Breast epithelium (tissue), 3 donors: ENCODE data around the gene TEX2.

Source experiments
- POLR2A ChIP-seq: fragments of 450-650 bp; IDR thresholded peaks from one replicate; pipeline ENCODE4 v1.6.1; 2016; ENCODE audit warnings: antibody characterized with exemption, mild to moderate bottlenecking, moderate library complexity
- POLR2AphosphoS5 ChIP-seq, 3 donors: sonication (generic); formaldehyde crosslinking; IDR thresholded peaks; one replicate each; pipeline ENCODE4 v1.6.1; 2017; ENCODE audit warnings: antibody characterized with exemption in 3 of 3
- TF ChIP-seq, protein P1 (sequence below), 3 donors: fragments of 450-650 bp; IDR thresholded peaks; one replicate each; pipeline ENCODE4 v1.5.1; 2016 to 2017; ENCODE audit warnings: antibody characterized with exemption in 3 of 3, mild to moderate bottlenecking in 3 of 3, moderate library complexity in 3 of 3

GRCh38 chr17:64295146-64295545, 32.1 kb upstream of the TEX2 start:
- TF ChIP-seq, protein P1, sequence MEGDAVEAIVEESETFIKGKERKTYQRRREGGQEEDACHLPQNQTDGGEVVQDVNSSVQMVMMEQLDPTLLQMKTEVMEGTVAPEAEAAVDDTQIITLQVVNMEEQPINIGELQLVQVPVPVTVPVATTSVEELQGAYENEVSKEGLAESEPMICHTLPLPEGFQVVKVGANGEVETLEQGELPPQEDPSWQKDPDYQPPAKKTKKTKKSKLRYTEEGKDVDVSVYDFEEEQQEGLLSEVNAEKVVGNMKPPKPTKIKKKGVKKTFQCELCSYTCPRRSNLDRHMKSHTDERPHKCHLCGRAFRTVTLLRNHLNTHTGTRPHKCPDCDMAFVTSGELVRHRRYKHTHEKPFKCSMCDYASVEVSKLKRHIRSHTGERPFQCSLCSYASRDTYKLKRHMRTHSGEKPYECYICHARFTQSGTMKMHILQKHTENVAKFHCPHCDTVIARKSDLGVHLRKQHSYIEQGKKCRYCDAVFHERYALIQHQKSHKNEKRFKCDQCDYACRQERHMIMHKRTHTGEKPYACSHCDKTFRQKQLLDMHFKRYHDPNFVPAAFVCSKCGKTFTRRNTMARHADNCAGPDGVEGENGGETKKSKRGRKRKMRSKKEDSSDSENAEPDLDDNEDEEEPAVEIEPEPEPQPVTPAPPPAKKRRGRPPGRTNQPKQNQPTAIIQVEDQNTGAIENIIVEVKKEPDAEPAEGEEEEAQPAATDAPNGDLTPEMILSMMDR (IDR thresholded peaks at IDR 0.05), result no peak
- TF ChIP-seq POLR2A (no peak), POLR2AphosphoS5 (IDR thresholded peaks at IDR 0.05) (no peak)
